Ramos (cell line): ENCODE data around the gene FBXO31.

Source experiments
- in situ Hi-C: fragments of 300-500 bp; cut with MboI; formaldehyde crosslinking; loops from one replicate; pipeline ENCODE4 v1.14.3; 2022; ENCODE audit warnings: low sequenced_read_pairs; ENCODE audit not compliant: unreplicated experiment

Gene FBXO31

GRCh38 chr16:87317750-87318644, 65.6 kb downstream of the FBXO31 start:
- in situ Hi-C loops: no loop called here

DNA sequence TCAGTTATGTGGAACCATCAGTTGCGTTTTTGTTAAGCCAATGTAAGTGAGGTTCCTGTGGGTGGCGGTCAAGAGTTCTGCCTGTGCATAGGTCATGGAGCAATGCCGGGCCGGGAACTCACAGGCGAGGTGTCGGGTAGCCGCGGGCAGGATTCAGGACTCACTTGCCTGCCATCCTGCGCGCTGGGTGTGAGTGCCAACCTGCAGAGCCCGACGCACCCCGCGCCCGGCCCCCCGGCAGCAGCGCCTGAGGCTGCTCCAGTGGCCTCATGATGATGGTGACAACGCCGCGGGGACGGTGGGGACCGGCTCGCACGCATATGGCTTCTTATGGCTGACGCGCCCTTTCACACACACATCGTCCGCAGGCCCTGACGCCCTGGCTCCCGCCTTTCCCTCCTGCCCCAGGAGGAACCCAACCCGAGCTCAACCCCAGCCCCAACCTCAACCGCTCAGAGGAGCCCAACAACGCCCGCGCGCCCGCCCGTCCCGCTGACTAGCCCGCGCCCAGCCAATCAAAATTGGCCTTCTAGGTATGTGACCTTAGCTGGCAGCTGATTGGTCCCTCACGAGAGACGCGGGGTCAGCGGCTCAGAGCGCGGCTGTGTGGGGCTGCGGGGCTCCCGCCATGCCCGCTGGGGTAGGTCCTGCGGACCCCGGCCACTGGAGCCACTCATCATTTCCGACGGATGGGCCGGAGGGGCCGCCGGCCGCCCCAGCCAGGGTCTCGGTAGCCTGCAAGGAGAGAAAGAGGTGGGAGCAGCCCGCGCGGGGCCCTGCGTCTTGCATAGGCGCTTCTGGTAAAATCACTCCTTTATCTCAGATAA, 66.4 kb downstream of the FBXO31 start, which contains the start of gene C16orf95:
TSS of gene C16orf95 (minus strand) at position 470 of the 827 bp plus-strand sequence. CDS start at position 320, 150 bp downstream.
- in situ Hi-C loops: no loop called here

DNA sequence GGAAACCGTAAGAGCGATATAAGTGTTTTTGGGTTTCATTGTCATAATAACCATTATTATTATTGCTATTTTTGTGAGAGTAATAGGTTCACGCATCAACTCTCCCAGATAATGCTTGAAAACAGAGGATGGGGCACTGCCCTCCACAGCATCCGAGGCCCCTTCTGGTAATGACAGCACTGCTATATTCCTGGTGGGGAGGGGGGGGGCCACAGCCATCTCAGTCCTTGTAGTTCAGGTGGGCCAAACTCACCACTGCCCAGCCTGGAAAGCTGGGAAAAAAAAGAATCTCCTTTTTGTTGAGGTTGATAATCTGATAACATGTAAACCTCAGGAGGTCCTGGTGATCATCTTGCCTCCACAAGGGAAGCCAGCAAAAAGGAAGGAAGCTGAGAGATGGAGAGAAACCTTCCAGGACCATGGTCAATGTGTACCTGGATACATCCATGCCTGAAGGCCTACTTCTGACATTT, 67.1 kb downstream of the FBXO31 start:
- in situ Hi-C loops: no loop called here

DNA sequence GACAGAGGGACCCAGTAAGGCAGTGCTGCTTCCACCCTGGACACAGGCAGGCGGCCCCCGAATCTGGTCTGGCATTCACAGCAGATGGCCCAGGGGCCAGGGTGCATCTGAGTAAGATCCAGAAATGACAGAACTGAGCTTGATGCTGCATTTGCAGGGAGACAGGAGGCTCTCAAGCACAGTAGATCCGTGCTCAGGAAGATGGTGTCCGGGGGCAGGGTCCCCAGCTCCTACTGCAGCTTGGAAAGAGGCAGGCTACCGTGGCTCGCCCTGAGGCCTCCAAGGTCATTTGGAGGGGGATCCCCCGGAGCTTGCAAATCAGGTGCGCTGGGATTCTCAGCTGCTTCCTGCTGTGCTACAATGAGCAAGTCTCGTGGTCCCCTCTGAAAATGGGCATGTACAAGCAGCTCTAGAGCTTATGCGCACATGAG, 68.6 kb downstream of the FBXO31 start:
- in situ Hi-C loops: no loop called here

- in situ Hi-C loops: no loop called here
These were observed 71.6 kb downstream of the FBXO31 start for GRCh38 chr16:87312008-87312407.

DNA sequence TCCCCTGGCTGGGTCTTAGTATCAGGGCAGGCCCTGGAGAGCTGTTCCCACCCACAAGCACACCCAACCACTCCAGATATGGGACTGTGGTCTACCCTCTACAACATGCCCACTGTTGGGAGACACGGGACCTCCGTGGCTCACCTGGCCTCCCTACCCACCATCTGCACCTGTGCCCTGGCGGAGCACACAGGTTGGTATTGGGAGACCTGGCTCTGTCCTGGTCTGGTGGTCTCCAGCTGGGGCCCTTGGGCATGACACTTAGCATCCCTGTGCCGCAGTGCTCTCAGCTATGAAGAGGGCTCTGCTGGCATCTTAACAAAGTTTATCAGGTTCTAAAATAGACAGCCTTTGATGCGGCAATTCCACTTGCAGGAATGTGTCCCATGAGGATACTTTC, 72.2 kb downstream of the FBXO31 start:
- in situ Hi-C loops: no loop called here

- in situ Hi-C loops: no loop called here
These were observed 73.0 kb downstream of the FBXO31 start for GRCh38 chr16:87310610-87311009.

DNA sequence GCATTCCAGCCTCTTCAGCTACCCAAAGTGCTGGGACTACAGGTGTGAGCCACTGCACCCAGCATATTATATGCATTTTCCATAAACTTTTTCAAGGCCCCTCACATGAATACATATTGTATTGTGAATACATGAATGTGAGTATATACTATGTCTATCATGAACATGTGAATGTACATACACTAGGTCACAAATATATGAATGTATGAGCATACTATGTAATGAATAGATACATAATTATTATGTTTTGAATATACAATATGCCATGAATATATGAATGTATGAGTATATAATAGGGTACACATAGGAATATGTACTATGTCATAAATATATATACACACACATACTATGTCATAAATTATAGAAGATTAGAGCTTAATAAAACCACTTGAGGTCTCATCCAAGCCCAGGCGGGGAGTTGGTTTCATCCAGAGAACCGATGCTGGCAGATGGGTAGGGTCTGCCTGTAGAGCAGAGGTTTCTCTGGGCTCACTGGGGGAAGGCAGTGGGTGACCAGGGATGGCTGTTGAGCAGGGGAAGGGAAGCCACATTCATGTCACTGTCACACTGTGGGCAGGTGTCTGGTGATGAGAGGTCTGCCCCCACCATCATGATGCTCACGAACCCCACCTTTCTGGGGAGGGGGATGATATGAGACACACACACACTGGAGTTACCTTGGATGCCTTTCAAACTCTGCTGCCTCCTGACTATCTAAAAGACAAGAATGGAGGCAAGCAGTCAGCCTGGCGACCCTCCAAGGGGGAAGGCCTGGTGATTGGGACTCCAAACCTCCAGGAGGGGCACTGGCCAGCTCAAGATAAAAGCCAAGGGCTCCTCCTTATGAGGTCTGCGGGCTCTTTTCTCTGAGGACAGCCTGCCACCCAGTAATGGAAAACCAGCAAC, 73.7 kb downstream of the FBXO31 start:
- in situ Hi-C loops: no loop called here

- in situ Hi-C loops: no loop called here
These were observed 74.8 kb downstream of the FBXO31 start for GRCh38 chr16:87308826-87309225.

GRCh38 chr16:87306516-87306915, 77.1 kb downstream of the FBXO31 start:
- in situ Hi-C loops: no loop called here

DNA sequence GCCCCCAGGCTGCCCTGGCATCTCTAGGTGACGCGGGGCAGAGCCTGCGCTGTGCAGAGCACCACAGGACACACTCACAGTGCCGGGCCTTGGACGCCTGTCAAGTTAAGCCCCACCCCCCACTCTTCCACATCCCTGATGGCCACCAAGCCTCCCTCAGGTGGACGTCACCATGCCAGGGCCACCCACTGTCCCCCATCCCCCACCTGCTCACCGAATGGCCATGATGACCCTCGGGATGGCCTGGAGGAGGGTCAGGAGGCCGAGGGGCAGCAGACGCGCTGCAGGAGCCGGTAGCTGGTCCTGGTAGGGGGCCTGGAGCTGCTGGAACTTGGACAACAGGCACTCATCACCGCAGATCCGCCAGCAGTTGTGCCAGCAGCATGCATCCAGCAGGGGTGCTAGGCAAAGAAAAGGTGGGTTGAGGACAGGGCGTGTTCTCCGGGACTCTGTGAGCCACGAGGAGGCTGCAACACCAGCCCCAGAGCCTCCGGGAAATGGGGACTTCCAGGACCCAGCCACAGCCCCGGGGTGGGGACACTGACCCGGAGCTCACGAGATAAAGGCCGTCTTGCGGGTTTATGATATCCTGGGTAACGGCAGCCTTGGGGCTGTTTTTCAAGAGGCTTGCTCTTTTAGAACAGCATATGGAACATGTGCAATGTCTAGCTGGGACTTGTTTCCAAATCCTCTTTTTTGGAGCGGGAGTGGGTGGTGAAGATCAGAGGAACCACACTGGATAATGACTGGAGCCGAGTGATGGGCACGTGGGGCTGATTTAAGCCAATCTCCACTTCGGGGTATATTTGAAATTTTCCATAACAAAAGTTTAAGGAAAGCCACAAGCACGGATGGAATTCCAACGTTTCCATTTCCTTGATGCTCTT, 77.8 kb downstream of the FBXO31 start:
- in situ Hi-C loops: no loop called here

- in situ Hi-C loops: no loop called here
These were observed 78.6 kb downstream of the FBXO31 start for GRCh38 chr16:87304951-87305350.

- in situ Hi-C loops: no loop called here
These were observed 79.5 kb downstream of the FBXO31 start for GRCh38 chr16:87303962-87304521.

GRCh38 chr16:87303431-87303930, 80.1 kb downstream of the FBXO31 start:
- in situ Hi-C loops: no loop called here

- in situ Hi-C loops: loop anchor here (25.0 kb wide), 1 partner anchor 737 kb away; the partner anchor contains the start of genes FOXC2 and MTHFSD
These were observed 84.6 kb downstream of the FBXO31 start for GRCh38 chr16:87298857-87299465.

DNA sequence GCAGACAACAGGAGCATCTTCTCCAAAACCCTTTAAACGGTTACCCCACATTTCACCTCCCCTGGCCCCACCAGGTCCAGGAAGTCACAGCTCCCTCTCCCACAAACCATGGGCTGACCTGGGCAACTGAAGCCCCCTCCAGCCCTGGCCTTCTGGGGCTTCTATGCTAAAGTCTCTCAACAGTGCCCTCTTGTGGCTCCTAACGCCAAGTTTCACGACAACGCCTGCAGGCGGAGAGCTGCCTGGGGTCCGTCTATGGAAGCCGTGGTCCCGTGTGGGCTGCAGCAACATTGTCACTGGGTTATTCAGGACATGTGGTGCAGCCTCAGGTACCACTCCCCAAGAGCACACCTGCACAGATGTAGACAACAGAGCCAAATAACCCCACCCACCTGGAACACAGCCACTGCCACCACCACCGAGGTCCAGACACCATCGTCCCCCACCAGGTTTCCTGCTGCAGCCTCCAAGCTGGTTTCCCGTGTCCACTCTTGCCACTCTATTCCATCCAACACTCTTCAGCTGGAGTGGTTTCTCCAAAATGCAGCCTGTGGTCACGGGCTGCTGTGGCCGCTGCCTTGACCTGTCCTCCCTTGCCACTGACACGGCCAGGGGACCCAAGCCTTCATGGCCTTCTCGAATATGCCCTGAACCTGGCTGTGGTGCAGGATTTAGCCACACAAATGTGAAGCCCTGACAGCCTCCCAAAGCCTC, 85.5 kb downstream of the FBXO31 start:
- in situ Hi-C loops: loop anchor here (25.0 kb wide), 1 partner anchor 736 kb away; the partner anchor contains the start of genes FOXC2 and MTHFSD

DNA sequence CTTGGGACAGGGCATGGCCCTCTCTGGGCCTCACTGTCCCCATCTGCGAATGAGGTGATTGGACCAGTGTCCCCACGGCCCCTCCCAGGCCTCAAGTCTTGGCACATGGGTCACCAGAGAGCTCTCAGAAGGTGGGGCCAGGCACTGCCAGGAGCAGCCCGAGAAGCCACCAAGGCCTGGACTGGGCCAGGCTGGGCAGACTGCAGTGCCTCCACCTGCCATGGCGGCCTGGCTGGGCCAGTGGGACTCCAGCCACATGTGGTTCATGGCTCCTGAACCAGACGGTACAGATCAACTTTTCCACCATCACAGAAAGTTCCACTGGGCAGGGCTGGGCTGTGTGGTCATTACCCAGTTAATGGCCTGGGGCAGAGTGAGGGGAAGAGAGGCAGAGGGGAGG, 86.2 kb downstream of the FBXO31 start:
- in situ Hi-C loops: loop anchor here (25.0 kb wide), 1 partner anchor 735 kb away; the partner anchor contains the start of genes FOXC2 and MTHFSD
